Tibial nerve (tissue), 4 donors: ENCODE data around the gene TADA3.

Source experiments
- EP300 ChIP-seq, 2 donors: sonication (generic); formaldehyde crosslinking; IDR thresholded peaks; one replicate each; pipeline ENCODE4 v1.6.1; 2017; ENCODE audit warnings: antibody characterized with exemption in 2 of 2, mild to moderate bottlenecking in 1 of 2
- POLR2A ChIP-seq, 2 donors: fragments of 450-650 bp; IDR thresholded peaks; one replicate each; pipeline ENCODE4 v1.6.1; 2017; ENCODE audit warnings: antibody characterized with exemption in 2 of 2, mild to moderate bottlenecking in 2 of 2, moderate library complexity in 2 of 2
- TF ChIP-seq, protein P1 (sequence below), 5 experiments: fragments of 200-600 bp in 3 of 5; fragments of 450-650 bp in 2 of 5; sonication (generic) in 3 of 5; IDR thresholded peaks; one replicate each; pipeline ENCODE4 v1.5.1; 2016 to 2019; ENCODE audit warnings: antibody characterized with exemption in 5 of 5, mild to moderate bottlenecking in 3 of 5, moderate library complexity in 2 of 5

DNA sequence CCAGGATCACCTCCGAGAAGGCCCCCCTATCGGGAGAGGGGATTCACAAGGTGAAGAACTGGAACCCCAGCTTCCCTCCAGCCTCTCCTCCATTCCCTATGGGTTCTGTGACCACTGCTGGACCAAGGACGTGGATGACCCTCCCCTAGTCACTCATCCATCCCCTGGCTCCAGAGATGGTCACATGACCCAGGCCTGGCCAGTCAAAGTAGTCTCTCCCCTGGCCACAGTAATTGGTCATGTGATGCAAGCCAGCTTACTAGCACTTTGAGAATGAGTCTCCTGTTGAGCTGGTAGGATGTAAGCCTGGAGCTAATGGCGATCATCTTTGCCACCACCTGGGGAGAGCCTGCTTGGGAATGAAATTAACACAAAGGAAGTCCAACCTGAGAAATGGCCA, 26.4 kb downstream of the TADA3 start:
- TF ChIP-seq, protein P1, sequence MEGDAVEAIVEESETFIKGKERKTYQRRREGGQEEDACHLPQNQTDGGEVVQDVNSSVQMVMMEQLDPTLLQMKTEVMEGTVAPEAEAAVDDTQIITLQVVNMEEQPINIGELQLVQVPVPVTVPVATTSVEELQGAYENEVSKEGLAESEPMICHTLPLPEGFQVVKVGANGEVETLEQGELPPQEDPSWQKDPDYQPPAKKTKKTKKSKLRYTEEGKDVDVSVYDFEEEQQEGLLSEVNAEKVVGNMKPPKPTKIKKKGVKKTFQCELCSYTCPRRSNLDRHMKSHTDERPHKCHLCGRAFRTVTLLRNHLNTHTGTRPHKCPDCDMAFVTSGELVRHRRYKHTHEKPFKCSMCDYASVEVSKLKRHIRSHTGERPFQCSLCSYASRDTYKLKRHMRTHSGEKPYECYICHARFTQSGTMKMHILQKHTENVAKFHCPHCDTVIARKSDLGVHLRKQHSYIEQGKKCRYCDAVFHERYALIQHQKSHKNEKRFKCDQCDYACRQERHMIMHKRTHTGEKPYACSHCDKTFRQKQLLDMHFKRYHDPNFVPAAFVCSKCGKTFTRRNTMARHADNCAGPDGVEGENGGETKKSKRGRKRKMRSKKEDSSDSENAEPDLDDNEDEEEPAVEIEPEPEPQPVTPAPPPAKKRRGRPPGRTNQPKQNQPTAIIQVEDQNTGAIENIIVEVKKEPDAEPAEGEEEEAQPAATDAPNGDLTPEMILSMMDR (IDR thresholded peaks at IDR 0.05), result no peak
- TF ChIP-seq POLR2A (IDR thresholded peaks at IDR 0.05) (no peak), EP300 (IDR thresholded peaks at IDR 0.05) (no peak)
